ENCODE measurements around the gene NFATC2.

Gene NFATC2

GRCh38 chr20:51380401-51381385, 161.8 kb downstream of the NFATC2 start:
- no peak for TF ChIP-seq MAX (IDR thresholded peaks at IDR 0.05)
- TF ChIP-seq CREB1 (IDR thresholded peaks at IDR 0.05; ENCODE audit: low read depth): no peak
- TF ChIP-seq USF1 (IDR thresholded peaks at IDR 0.05): no peak
- no peak for TF ChIP-seq ZBTB7A (IDR thresholded peaks at IDR 0.05; ENCODE audit: low read depth)
- TF ChIP-seq TEAD4 (IDR thresholded peaks at IDR 0.05): no peak
- no peak for TF ChIP-seq TCF12 (IDR thresholded peaks at IDR 0.05; ENCODE audit: low read depth)
- no peak for TF ChIP-seq REST (IDR thresholded peaks at IDR 0.05; ENCODE audit: low read depth)
- no peak for TF ChIP-seq EGR1 (IDR thresholded peaks at IDR 0.05)
- no peak for TF ChIP-seq TAF1 (IDR thresholded peaks at IDR 0.05; ENCODE audit: low read depth)
- no peak for TF ChIP-seq FOXM1 (IDR thresholded peaks at IDR 0.05; ENCODE audit: borderline replicate concordance, low read depth)
- no peak for TF ChIP-seq NFIC (IDR thresholded peaks at IDR 0.05)
- TF ChIP-seq EP300 (IDR thresholded peaks at IDR 0.05; ENCODE audit: borderline replicate concordance): no peak
- TF ChIP-seq CEBPB (IDR thresholded peaks at IDR 0.05): no peak

- no peak for TF ChIP-seq CEBPB (IDR thresholded peaks at IDR 0.05)
- TF ChIP-seq TEAD4 (IDR thresholded peaks at IDR 0.05): no peak
Observed at GRCh38 chr20:51379601-51380341, 162.7 kb downstream of the NFATC2 start.

GRCh38 chr20:51378171-51378928, 164.2 kb downstream of the NFATC2 start:
- TF ChIP-seq RAD21 (IDR thresholded peaks at IDR 0.05; ENCODE audit: low read depth): peak; percentile 71
- no peak for TF ChIP-seq REST (IDR thresholded peaks at IDR 0.05; ENCODE audit: low read depth)
- TF ChIP-seq EGR1 (IDR thresholded peaks at IDR 0.05): no peak
- TF ChIP-seq CREB1 (IDR thresholded peaks at IDR 0.05; ENCODE audit: low read depth): no peak

- TF ChIP-seq FOXM1 (IDR thresholded peaks at IDR 0.05; ENCODE audit: borderline replicate concordance, low read depth) (no peak), ZBTB7A (IDR thresholded peaks at IDR 0.05; ENCODE audit: low read depth) (no peak), CREB1 (IDR thresholded peaks at IDR 0.05; ENCODE audit: low read depth) (no peak), EGR1 (IDR thresholded peaks at IDR 0.05) (no peak), USF1 (IDR thresholded peaks at IDR 0.05) (no peak), RAD21 (IDR thresholded peaks at IDR 0.05; ENCODE audit: low read depth) (no peak), MAX (IDR thresholded peaks at IDR 0.05) (no peak), NFIC (IDR thresholded peaks at IDR 0.05) (no peak), REST (IDR thresholded peaks at IDR 0.05; ENCODE audit: low read depth) (no peak), EP300 (IDR thresholded peaks at IDR 0.05; ENCODE audit: borderline replicate concordance) (no peak), CEBPB (IDR thresholded peaks at IDR 0.05) (no peak), TEAD4 (IDR thresholded peaks at IDR 0.05) (no peak), TAF1 (IDR thresholded peaks at IDR 0.05; ENCODE audit: low read depth) (no peak), TCF12 (IDR thresholded peaks at IDR 0.05; ENCODE audit: low read depth) (no peak), YY1 (IDR thresholded peaks at IDR 0.05; ENCODE audit: low read depth) (no peak)
Observed at GRCh38 chr20:51377132-51377531, 165.4 kb downstream of the NFATC2 start.
